Osteoblast (primary cell): Measurements from ENCODE around the gene EAF1. TPM values are rescaled to one million over a fixed set of nuclear protein-coding genes. Genes with fewer than 3 reads are reported as not detected.

ENCODE experiments used
- DNase-seq: peaks from one replicate; pipeline ENCODE4 v3.0.0; 2011; ENCODE audit warnings: low spot score, mixed read lengths; ENCODE audit not compliant: insufficient read length; ENCODE audit errors: missing footprints
- H2AFZ ChIP-seq: 2 replicates; pipeline ENCODE4 v1.6.0; 2011; ENCODE audit warnings: mild to moderate bottlenecking, low read length
- H3K27ac ChIP-seq: 2 replicates; pipeline ENCODE4 v1.5.1; 2011; ENCODE audit warnings: mild to moderate bottlenecking, low read depth, low read length, moderate library complexity
- H3K27me3 ChIP-seq: 2 replicates; pipeline ENCODE4 v1.6.0; 2012; ENCODE audit warnings: mild to moderate bottlenecking, control low read depth, inconsistent platforms, low read length, moderate library complexity; ENCODE audit not compliant: insufficient read depth
- H3K36me3 ChIP-seq: 2 replicates; pipeline ENCODE4 v1.5.1; 2011; ENCODE audit warnings: mild to moderate bottlenecking, low read length, control low read depth, moderate library complexity; ENCODE audit not compliant: insufficient read depth
- H3K4me1 ChIP-seq: 2 replicates; pipeline ENCODE4 v1.5.1; 2011; ENCODE audit warnings: mild to moderate bottlenecking, low read length, control low read depth, moderate library complexity; ENCODE audit not compliant: insufficient read depth
- H3K4me2 ChIP-seq: 2 replicates; pipeline ENCODE4 v1.6.0; 2011; ENCODE audit warnings: mild to moderate bottlenecking, low read length; ENCODE audit not compliant: insufficient read depth
- H3K4me3 ChIP-seq: fragments of 200-600 bp; sonication (generic); 3 replicates; pipeline ENCODE4 v1.5.1; 2012; ENCODE audit warnings: mild to moderate bottlenecking, low read length, inconsistent platforms; ENCODE audit not compliant: insufficient read depth
- H3K79me2 ChIP-seq: 2 replicates; pipeline ENCODE4 v1.6.0; 2012; ENCODE audit warnings: mild to moderate bottlenecking, low read length, control low read depth, inconsistent platforms; ENCODE audit not compliant: insufficient read depth
- H3K9me3 ChIP-seq: 2 replicates; pipeline ENCODE4 v1.5.1; 2011; ENCODE audit warnings: low read depth, low read length, control low read depth
- H4K20me1 ChIP-seq: 2 replicates; pipeline ENCODE4 v1.6.0; 2012; ENCODE audit warnings: mild to moderate bottlenecking, low read length, control low read depth; ENCODE audit not compliant: insufficient read depth
- CTCF ChIP-seq: IDR thresholded peaks from 2 replicates; pipeline ENCODE4 v1.5.1; 2011; ENCODE audit warnings: mild to moderate bottlenecking, low read depth, low read length, moderate library complexity; ENCODE audit errors: extremely low read depth
- total RNA-seq: library from RNA; depleted of rRNA; stranded (reverse); fragments of >200 nt; gene quantifications from 2 replicates; pipeline ENCODE4 v1.2.3, GENCODE V29; 2012

Gene EAF1
- total RNA-seq, 1 donor: 29.0 TPM

GRCh38 chr3:15451216-15452113, 24.1 kb downstream of the EAF1 start:
- H3K9me3 ChIP-seq: no peaks in the 10 kb centered on the region
- no peak overlapping the region for H3K27ac ChIP-seq
- no peak overlapping the region for H2AFZ ChIP-seq
- H3K4me1 ChIP-seq: no peaks in the 10 kb centered on the region
- H3K27me3 ChIP-seq: no peaks in the 10 kb centered on the region
- DNase-seq: no peak
- H3K36me3 ChIP-seq: no peaks in the 10 kb centered on the region
- no peak overlapping the region for H3K4me2 ChIP-seq
- TF ChIP-seq CTCF: no peak
- no peaks in the 10 kb centered on the region for H3K79me2 ChIP-seq
- H4K20me1 ChIP-seq: no peaks in the 10 kb centered on the region
- no peak overlapping the region for H3K4me3 ChIP-seq

DNA sequence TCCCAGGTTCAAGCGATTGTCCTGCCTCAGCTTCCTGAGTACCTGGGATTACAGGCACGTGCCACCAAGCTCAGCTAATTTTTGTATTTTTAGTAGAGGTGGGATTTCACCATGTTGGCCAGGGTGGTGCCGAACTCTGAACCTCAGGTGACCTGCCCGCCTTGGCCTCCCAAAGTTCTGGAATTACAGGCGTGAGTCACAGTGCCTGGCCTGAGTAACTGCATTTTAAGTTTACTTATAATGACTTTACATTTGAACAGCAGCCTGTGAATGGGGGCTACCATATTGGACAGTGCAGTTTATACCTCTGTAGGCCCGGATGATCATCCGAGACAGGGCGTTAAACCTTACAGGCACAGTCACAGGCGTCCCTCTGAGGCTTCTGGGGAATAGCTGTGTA, 24.8 kb downstream of the EAF1 start:
- TF ChIP-seq CTCF: no peak
- DNase-seq: no peak
- Histone ChIP-seq H3K27me3 (no peaks in the 10 kb centered on the region), H3K4me3 (no peak overlapping the region), H3K27ac (no peak overlapping the region), H3K9me3 (no peaks in the 10 kb centered on the region), H3K4me1 (no peaks in the 10 kb centered on the region), H3K79me2 (no peaks in the 10 kb centered on the region), H3K36me3 (no peaks in the 10 kb centered on the region), H3K4me2 (no peak overlapping the region), H4K20me1 (no peaks in the 10 kb centered on the region), H2AFZ (no peak overlapping the region)

DNA sequence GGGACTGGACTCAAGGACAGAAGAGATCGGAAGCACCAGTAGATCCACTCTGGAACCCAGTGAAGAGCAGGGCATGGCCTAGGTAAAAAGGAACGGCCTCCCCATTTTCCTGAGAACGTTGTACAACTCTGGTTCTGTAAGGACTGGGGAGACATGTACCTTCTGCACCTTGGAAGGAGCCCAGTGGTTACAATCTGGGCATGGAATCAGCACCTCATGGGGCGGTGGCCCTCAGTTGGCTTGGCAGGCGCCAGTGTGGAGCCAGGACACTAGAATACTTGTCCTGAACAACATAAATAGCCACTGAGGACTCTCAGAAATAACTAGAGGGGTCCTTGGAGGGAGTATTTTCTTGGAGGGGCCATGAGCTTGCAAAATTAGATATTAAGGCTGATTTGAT, 25.6 kb downstream of the EAF1 start:
- Histone ChIP-seq H3K27ac (no peak overlapping the region), H3K4me1 (no peaks in the 10 kb centered on the region), H3K4me3 (no peak overlapping the region), H3K27me3 (no peaks in the 10 kb centered on the region), H3K36me3 (no peaks in the 10 kb centered on the region), H3K9me3 (no peaks in the 10 kb centered on the region), H3K79me2 (no peaks in the 10 kb centered on the region), H3K4me2 (no peak overlapping the region), H4K20me1 (no peaks in the 10 kb centered on the region), H2AFZ (no peak overlapping the region)
- TF ChIP-seq CTCF: no peak
- DNase-seq: no peak

DNA sequence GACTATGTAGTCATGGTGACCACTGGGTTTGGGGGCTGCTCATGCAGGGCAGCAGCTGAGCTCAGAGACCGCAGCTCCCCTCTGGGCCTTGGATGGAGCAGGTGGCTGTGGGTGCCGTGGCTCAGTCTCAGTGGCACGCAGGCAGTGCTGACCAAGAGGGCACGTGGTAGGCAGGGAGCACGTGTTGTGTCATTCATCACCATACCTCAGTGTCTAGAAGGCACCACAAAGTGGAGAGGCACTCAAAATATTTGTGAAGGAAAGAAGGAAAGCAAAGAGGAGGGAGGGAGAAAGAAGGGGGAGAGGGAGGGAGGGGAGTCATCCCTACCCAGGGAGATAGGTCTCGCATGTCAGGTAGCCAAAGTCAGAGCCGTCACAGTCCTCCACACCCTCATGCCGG, 26.1 kb downstream of the EAF1 start:
- H3K4me3 ChIP-seq: no peak overlapping the region
- no peak overlapping the region for H3K4me2 ChIP-seq
- H3K27ac ChIP-seq: no peak overlapping the region
- no peak for TF ChIP-seq CTCF
- H3K79me2 ChIP-seq: no peaks in the 10 kb centered on the region
- no peaks in the 10 kb centered on the region for H3K36me3 ChIP-seq
- DNase-seq: peak; percentile 17
- no peaks in the 10 kb centered on the region for H3K27me3 ChIP-seq
- no peaks in the 10 kb centered on the region for H3K4me1 ChIP-seq
- H4K20me1 ChIP-seq: no peaks in the 10 kb centered on the region
- H3K9me3 ChIP-seq: no peaks in the 10 kb centered on the region
- H2AFZ ChIP-seq: no peak overlapping the region
